Esophagus muscularis mucosa (tissue), 3 donors: ENCODE data around the gene ST3GAL5.

Source experiments
- CTCF ChIP-seq, 3 experiments: fragments of 200-600 bp in 2 of 3; fragments of 450-650 bp in 1 of 3; sonication (generic) in 2 of 3; IDR thresholded peaks; one replicate each; pipeline ENCODE4 v1.5.1; 2017 to 2019; ENCODE audit warnings: antibody characterized with exemption in 3 of 3, mild to moderate bottlenecking in 2 of 3, moderate library complexity in 1 of 3
- POLR2A ChIP-seq: fragments of 450-650 bp; IDR thresholded peaks from one replicate; pipeline ENCODE4 v1.6.1; 2017; ENCODE audit warnings: antibody characterized with exemption, moderate library complexity, mild to moderate bottlenecking, low read depth
- POLR2AphosphoS5 ChIP-seq, 2 donors: sonication (generic); formaldehyde crosslinking; IDR thresholded peaks; one replicate each; pipeline ENCODE4 v1.6.1; 2017; ENCODE audit warnings: antibody characterized with exemption in 2 of 2

GRCh38 chr2:85854897-85855296 lies 33.9 kb downstream of the ST3GAL5 start:
- TF ChIP-seq CTCF (IDR thresholded peaks at IDR 0.05): no peak
- TF ChIP-seq POLR2A: no peak
- no peak for TF ChIP-seq POLR2AphosphoS5 (IDR thresholded peaks at IDR 0.05)
